Ammon's horn (tissue), 1 donor: ENCODE data around the gene KPNA2.
A peak's percentile ranks its signal among the peaks of the same experiment; 100 is the strongest.
"Not testable (repeated sequence)": the region's sequence is repeated elsewhere in the genome, so short reads cannot be mapped to it uniquely, and the experiment has no call there.

ENCODE experiments used
- DNase-seq: peaks from one replicate; pipeline ENCODE4 v3.0.0-alpha.2; 2016; ENCODE audit warnings: low spot score

Gene KPNA2

DNA sequence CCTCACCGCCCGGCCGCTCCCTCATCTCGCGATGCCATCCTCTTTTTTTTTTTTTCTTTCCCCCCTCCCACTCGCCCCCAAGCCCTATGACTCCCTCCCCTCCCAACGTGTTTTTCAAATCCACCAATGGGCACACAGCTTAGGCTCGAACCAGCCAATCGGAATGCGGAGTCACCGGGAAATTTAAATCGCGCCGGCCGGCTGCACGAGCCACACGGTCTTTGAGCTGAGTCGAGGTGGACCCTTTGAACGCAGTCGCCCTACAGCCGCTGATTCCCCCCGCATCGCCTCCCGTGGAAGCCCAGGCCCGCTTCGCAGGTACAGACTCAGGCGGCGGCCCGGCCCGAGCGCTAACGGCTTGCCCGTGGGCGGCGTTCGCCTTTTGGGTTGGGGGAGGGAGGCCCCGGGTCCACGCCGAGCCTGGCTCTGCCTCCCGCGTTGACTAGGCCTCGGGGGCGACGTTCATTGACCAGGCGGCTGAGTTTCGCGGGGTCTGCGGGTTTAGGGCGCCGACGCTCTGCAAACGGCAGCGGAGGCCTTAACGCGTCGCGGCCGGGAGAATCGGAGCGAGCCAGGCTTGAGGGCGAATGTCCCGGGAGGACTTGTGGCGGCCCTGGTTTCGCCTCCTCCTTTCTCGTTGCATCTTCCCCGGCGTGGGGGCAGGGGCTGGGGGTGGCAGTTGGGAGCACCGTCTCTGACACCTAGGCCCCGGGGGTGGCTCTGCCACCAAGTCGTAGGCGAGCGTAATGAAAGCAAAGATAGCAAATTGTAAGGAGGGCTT, at the start of gene KPNA2:
Gene KPNA2 (plus strand): TSS at position 213 of the 781 bp plus-strand sequence. CDS start 1,398 bp downstream, outside the sequence.
- peak; percentile 97 for DNase-seq

DNA sequence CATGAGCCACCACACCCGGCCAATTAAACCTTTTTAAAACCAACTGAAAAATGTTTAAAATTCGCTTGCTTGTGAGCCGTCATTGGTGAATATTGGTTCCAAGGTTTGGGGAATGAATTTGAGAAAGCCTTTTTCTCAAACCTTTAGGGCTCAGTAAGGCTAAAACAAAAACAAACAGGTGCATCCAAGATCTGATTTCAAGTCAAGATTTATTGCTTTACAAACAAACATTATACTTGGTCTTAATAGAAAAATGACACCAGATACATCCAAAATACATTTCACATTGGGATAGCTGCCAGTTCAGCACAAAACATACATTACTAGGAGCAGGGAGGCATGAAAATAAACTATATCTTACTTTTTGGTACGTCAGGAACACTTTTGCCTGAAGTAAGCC, 44.6 kb upstream of the KPNA2 start:
- no peak for DNase-seq

DNA sequence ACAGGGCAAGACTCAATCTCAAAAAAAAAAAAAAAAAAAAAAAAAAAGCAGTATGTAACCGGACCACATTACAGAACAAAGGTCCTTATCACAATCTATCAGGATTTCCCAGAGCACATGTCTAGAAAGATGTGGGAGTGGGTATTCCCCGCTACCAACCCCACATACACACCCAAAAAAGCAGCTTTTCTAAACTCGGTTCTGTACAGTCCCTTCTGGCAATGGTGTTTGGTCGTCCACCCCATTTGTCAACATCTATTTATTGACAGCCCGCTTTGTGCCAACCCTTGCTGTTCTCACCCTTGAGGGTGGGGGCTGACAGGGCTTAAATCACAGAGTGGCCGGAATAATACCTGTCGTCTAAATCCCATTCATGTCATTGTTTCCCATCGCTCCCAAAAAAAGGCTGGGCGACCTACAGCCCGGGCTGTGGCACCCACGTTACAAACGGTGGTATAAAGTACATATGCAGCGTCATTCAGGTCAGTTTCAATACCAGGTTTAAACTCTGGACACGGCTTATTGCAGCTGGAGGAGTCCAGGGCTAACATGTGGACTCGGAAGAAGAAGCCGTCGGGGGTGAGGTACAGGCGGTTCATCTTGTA, 42.9 kb upstream of the KPNA2 start:
- DNase-seq, result no peak

DNA sequence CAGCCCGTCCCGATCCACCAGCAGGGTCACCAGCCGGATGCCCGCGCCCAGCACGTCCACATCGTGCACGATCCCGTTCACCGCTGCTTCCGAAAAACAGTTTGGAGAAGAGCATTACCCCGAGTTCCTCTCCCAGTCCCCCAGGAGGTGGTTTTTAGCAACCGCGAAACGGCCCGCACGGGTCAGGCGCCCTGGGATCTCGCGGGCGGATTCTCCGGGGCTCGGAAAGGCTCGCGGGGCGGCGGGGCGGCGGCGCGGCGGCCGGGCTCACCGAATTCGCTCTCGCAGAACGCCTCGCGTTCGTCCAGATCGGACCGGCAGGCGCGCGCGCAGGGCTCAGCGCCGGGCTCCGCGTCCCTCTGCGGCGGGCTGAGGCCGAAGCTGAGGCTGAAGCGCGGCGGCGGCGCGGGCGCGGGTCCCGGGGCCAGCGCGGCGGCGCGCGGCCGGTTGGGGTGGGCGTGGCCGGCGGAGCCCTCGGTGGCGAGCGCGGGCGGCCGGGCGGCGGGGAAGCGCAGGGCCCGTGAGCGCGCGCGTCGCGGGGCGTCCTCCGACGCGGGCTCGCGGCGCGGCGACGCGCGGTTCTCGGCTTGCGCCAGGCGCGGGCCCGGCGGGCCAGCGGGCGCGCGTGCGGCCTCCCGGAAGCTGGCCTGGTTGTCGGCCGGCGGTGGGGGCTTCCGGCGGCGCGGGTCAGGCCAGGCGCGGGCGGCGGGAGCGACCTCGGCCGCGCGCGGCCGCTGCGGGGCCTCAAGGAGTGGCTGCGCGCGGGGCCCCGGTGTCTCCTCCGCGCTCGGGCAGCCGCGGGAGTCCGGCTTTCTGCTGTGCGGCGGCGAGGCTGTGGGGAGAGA, 42.2 kb upstream of the KPNA2 start:
- DNase-seq, result peak; percentile 88

DNA sequence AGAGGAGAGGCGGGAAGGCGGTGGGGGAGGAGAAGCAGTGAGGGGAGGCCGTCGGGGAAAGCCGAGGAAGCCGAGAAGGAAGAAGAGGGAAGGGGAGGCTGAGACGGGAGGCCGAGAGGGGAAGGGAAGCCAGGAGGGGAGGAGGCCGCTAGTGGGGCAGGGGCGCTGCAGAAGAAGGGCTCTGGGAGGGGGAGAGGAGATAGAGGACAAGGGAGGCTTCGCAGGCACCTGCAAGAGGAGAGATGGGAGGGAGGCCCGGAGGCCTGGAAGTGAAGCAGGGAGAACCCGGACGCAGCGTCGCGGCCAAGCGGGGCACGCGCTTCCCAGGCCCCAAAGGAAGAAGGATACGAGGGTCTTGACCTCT, 41.6 kb upstream of the KPNA2 start:
- no peak for DNase-seq

DNA sequence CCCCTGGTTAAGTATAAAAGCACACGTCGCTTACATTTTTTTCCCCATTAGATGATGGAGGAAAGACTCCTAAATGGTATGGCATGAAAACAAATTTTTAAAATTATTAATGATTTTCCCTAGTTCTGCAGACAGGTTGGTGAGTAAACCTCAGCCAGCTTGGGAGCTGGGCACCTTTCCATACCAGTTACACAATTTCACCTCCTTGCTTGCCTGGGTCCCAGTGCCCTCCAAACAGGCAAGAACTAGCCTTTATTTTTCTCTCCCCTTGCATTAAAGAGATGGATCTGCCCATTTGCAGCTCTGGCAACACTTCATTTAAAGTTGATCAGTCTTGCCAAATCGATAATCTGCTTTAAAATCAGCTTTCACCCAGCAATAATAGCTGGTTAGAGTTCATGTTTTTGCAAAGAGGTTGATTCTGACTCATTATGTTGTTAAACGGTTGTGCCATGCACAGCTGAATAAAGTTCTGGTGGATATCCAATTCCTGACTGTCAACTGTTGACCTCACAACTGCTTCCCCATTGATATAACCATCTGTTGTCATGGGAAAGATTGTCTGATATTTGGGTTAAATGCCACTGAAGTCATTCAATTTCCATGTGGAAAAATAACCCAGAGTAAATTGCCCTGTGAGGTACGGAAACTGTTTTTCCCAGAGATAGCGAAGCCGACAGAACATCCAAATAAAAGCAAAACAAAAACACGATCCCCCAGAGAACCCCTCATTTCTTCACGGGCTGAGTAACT, 40.5 kb upstream of the KPNA2 start:
- peak; percentile 32 for DNase-seq

DNA sequence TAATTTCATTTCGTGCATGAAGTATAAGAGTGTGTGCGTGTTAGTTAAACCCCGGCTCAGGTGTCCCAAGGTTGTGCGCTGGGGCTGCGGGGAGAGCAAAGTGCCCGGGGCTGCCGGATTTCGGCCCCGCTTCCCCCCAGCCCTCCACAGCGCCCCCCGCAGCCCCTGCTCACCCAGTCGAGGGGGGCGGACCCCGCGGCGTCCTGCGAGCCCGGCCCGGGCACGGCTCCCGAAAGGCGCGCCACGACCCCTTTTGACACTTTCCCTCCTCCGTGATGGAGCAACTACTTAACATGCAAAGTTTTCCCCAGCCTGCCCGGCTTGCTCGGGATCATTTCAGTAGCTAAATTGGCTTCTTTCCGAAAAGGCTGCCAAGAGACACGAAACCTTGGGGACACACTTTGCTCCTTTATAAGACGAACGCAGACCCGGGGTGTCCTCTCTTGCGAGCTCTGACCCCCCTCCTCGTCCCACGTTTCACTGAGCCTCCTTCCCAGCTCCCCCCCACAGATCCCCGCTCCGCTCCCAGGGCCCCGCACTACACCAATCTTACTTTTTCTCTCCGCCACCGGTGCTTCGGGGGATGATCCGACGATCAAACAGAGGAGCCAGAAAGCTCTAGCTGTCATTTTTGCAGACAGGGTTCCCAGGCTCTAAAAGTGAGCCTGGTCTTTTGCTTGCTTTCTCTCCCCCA, 39.8 kb upstream of the KPNA2 start:
- peak; percentile 26 for DNase-seq

DNA sequence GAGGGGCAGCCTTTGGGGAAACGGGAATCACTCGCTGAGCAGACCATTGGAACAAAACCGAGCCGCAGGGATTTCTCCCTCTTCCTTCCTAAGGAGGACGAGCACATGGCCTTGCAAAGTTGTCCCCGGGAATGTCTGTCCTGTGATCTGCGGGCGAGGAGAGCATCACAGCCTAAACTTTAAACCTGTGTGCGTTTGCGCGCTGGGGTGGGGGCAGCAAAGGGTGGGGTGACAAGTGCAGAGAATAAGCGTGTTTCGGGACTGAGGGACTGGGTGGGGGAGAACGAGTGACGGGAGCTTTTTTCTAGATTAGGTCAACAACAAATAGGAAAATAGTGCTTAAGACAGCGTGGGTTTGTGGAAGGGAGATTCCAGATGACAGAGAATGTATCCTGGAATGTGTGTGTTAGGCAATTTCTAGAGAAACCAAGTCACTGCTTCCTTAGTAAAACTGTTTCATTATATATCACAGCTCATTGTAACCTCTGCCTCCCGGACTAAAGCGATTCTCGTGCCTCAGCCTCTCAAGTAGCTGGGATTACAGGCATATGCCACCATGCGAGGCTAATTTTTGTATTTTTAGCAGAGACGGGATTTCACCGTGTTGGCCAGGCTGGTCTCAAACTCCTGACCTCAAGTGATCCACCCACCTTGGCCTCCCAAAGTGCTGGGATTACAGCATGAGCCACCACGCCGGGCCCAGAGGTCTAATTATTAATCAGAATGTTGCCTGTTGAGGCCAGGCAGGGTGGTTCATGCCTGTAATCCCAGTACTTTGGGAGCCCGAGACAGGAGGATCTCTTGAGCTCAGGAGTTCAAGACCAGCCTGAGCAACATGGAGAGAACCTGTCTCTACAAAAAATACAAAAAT, 39.0 kb upstream of the KPNA2 start, which contains the start of gene C17orf58:
Gene C17orf58 (minus strand): TSS at position 169 of the 871 bp plus-strand sequence. CDS start 271 bp downstream, outside the sequence.
- not testable (repeated sequence) for DNase-seq

DNA sequence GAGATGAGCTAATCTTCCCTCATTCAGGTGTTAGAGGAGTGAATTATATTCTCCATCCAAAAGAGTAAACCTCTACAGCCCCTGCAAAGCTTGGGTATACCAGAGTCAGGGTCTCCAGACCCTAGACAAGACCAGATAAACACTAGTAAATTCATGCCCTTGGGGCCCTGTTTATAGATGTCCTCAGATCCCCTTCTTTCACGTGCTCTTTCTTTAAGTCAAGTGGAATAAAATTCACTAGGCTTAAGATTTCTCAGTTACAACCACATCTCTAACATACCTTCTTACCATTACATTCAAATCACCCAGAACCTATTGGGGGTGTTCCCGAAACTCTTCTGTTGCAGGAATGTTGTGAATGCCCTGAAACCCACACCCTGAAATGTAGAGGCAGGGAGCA, 37.1 kb upstream of the KPNA2 start:
- DNase-seq, result no peak

DNA sequence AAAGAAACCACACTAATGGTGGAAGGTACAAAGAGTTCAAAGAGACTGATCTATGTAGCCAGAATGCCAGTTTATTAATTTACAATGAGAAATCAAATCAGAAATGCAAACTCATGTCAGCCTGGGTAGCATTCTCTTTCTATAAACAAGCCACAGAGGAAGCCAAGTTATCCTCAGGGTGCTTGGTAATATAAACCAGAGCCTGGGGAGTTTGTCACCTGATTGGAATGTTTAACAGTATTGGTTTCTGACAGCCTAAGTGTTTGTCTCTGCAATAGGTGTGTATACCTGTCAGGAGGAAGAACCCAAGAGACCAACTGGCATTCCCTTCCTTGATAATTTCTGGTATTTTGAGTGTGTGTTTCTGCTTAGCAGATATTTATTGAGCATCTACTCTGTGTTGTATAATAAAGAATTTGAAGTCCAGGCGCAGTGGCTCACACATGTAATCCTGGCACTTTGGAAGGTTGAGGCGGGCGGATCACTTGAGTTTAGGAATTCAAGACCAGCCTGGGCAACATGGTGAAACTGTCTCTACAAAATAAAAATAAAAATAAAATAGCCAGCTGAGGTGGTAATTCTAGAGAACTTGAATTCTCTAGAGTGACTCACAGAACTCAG, 36.1 kb upstream of the KPNA2 start:
- DNase-seq, result no peak

DNA sequence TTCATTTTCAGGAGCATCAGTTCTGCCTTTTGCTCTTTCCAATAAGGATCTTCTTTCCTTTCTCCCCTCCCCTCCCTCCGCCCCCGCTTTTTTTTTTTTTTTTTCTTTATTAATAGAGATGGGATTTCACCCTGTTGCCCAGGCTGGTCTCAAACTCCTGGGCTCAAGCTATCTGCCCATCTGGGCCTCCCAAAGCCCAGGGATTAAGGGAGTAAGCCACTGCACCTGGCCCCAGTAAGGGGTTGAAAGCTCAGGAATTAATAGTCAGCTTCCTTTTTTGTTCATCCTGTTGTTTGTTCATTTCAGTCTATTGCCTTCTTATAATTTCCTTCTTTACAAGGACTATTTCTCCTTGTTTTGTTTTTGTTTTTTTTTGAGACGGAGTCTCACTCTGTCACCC, 31.3 kb upstream of the KPNA2 start:
- no peak for DNase-seq

DNA sequence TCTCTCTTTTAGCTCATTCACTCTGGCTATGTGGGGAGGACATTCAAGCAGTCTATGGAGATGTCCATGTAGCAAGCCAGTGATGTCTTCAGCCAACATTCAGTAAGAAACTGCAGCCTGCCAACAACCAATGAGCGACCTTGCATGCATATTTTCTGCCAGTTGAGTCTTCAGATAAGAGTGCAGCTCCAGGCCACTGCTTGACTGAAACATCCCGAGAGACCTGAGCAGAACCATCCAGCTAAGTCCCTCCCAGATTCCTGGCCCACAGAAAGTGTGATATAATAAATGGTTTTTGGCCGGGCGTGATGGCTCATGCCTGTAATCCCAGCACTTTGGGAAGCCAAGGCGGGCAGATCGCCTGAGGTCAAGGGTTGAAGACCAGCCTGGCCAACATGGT, 28.7 kb upstream of the KPNA2 start:
- DNase-seq, result no peak

DNA sequence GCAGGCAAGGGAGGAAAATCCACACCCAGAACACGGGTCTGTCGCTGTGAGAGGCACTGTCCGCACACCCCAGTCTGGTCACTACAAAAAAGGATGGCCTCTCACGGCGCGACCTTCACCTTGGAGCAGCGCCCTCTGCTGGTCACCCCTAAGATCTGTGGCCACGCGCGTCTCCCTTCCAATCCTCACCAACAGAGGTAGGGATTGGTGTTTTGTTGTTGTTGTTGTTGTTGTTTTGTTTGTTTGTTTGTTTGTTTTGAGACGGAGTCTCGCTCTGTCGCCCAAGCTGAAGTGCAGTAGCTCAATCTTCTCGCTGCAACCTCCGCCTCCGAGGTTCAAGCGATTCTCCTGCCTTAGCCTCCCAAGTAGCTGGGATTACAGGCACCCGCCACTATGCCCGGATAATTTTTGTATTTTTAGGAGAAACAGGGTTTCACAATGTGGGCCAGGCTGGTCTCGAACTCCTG, 24.3 kb upstream of the KPNA2 start:
- DNase-seq, result peak; percentile 56

DNA sequence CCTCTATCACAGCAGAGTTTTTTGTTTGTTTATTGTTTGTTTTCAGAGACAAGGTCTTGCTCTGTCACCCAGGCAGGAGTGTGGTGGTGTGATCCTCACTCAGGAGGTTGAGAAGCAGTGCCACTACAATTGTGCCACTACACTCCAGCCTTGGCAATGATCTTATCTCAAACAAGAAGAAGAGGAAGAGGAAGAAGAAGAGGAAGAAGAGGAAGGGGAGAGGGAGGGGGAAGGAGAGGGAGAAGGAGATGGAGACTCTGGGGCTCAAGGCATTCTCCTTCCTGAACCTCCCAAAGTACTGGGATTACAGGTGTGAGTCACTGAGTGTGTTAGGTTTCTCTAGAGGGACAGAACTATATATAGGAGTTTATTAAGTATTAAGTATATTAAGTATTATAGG, 22.1 kb upstream of the KPNA2 start:
- no peak for DNase-seq

DNA sequence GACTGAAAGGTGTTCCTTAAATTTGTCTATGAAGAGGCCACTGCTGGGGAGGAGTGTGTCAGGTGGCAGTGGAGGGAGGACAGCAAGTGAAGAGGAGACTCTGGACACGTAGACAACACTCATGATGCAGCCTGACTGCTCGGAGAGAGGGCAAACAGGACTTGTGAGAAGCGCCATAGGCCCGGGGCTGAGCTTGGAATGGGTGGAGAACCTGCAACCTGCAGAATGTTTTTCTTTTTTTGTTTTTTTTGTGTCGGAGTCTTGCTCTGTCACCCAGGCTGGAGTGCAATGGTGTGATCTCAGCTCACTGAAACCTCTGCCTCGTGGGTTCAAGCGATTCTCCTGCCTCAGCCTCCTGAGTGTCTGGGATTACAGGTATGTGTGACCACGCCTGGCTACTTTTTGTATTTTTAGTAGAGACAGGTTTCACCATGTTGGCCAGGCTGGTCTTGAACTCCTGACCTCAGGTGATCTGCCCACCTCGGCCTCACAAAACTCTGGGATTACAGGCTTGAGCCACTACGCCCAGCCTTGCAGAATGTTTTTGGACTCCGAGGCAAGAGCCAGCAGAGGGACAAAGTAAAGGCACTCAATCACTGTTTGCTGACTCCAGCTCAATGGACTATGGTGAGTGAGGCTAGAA, 20.3 kb upstream of the KPNA2 start:
- DNase-seq, result no peak

DNA sequence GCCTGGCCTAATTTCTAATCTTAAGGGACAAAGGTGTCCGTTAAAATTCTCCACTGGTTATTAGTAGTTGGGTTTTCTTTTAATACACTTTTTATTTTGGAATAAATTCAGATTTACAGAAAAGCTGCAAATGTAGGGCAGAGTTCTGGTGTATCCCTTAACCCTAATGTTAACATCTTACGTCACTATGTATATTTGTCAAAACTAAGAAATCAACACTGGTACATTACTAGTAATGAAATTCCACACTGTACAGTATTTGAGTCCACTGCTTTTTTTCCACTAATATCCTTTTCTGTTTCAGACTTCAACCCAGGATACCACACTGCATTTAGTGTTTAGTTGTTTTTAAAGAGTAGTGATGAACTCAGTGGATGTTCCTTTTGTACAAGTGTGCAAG, 18.7 kb upstream of the KPNA2 start:
- no peak for DNase-seq

DNA sequence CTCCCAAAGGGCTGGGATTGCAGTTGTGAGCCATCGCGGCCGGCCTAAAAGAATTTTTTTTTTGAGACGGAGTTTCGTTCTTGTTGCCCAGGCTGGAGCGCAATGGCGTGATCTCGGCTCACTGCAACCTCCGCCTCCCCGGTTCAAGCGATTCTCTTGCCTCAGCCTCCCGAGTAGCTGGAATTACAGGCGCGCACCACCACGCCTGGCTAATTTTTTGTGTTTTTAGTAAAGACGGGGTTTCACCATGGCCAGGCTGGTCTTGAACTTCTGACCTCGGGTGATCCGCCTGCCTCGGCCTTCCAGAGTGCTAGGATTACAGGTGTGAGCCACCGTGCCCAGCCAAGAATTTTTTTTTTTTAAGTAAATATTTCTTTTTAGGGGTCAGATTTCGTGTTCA, 17.0 kb upstream of the KPNA2 start:
- not testable (repeated sequence) for DNase-seq

DNA sequence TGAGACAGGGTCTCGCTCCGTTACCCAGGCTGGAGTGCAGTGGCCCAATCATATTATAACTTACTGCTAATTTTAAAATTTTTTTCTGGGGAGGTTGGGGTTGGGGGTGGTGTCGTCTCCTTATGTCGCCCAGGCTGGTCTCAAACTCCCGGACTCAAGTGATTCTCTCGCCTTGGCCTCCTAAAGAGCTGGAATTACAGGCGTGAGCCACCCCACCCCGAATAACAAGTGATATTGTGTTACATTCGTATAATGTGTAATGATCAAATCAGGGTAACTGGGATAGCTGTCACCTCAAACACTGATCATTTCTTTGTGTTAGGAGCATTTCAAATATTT, 16.2 kb upstream of the KPNA2 start:
- DNase-seq, result no peak

DNA sequence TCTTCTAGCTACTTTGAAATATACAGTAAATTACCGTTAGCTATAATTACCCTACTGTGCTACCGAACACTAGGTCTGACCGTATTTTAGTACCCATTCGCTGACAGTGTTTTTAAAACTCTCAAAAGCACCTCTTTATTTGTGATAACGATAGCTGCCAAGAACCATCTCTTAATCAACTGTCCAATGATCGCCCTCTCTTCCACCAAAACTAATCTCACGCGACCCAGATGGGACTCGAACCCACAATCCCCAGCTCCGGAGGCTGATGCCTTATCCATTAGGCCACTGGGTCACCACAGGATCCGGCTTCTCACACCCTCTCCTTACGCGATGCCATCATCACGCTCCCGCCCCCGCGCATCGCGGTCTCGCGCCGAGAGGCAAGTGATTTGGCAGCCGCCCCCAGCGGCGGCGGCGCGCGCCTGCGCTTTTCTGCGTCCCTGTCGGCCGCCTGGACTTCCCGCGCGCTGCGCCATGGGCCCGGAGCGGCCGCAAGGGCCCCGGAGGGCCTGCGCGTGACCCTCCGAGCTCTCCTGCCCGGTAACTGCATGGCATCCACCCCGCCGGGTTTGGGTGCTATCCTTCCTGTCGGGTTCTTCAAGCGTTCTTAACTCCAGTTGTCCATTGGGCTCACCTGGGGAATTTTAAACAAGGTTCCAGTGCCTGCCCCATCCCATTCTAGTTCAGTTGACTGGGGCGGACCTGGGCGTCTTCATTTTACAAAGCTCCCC, 15.7 kb upstream of the KPNA2 start:
- peak; percentile 97 for DNase-seq
